ENCODE results near the gene BACE2.

BACE2 gene

DNA sequence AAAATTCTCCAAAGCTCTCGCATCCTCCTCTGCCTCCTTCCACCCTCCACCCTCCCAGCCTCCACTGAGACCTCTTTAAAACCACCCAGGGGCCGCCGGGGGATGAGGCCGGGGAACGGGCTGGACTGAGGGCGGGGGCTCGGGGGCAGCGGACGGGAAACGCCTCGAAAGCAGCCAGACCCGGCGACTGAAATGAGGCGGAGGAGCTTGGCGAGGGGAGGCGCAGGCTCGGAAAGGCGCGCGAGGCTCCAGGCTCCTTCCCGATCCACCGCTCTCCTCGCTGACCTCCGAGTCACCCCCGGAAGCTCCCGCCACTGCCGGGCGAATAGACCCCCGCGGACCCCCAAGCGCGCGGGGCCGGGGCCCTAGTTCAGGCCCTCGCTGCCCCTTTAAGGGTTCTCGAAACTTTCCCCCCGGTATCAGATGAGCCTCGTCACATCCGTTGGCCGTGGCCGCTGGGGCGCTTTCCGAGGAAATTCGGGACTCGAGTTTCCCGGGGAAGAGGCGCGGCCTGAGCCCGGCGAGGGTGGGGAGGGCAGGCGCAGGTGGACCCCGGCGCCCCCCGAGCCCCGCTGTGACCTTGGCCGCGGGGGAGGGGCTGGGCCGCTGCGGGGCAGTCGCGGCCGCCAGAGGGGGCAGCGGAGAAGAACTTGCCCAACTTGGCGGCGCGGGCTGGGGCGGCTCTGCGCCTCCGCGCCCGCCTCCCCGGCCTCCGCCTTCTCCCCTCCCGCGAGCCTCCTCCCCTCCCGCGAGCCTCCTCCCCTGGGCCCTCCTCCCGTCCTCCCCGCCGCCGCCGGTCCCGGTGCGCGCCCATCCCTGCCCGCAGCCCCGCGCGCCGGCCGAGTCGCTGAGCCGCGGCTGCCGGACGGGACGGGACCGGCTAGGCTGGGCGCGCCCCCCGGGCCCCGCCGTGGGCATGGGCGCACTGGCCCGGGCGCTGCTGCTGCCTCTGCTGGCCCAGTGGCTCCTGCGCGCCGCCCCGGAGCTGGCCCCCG is at the start of gene BACE2:
Gene BACE2 (plus strand): TSS at position 813 of the 995 bp plus-strand sequence. CDS start 104 bp downstream, at position 917.
- FAIRE-seq (no peak), DNase-seq (ENCODE audit: insufficient read length, low spot score) (no peak)
- peak; percentile 16 for TF ChIP-seq CTCF (IDR thresholded peaks at IDR 0.05; ENCODE audit: insufficient read depth, missing control alignments)

- FAIRE-seq (no peak), DNase-seq (ENCODE audit: insufficient read length, low spot score) (no peak)
- no peak for TF ChIP-seq CTCF (IDR thresholded peaks at IDR 0.05; ENCODE audit: insufficient read depth, missing control alignments)
Observed at GRCh38 chr21:41119901-41120300, 48.1 kb upstream of the BACE2 start.

DNA sequence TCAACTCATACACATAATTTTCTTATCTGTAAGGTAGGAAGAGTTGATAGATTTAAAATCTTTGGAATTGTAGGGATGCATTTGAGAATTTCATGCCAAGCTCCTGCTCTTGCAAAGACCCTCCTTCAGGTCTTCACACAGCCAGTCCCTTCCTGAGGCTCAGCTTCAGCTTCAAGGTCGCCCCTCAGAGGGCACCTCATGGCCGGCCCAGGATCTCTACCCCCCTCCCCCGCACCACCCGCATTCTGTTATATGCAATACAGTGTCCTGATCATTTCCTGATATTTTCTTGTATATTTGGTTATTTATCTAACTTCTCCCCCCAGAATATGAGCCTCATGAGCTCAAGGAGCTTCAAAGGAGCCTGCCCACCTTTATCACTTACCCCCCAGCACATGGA is 47.0 kb upstream of the BACE2 start:
- no peak for FAIRE-seq
- TF ChIP-seq CTCF (IDR thresholded peaks at IDR 0.05; ENCODE audit: insufficient read depth, missing control alignments): no peak

DNA sequence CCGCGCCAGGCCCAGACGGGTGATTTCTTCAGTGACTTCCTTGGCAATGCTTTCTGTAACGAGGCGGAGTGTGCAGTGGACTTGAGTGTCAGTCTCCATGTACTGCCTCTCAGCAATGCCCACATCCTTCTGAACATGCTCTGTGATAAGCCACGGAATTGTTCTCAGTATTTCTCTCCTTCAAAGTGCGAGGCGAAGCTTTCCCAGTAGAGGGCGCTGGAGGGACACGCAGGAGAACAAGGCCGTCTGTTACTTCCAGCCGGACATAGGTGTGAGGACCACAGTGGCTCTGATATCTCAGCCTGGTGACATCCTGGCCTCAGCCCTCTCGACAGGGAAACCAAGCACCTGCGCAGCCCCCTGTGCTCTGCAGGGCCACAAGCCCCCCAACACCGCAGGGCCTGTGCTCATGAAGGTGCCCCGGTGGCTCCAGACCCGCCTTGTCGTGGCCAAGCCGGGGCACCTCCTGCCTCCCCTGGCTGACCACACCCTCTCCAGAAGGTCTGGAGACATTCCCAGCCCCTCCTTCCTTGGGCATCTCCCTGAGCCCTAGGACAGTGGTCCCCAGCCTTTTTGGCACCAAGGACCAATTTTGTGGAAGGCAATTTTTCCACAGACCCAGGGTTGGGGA is 46.1 kb upstream of the BACE2 start:
- peak; percentile 51 for TF ChIP-seq CTCF (IDR thresholded peaks at IDR 0.05; ENCODE audit: insufficient read depth, missing control alignments)
- no peak for FAIRE-seq
- no peak for DNase-seq (ENCODE audit: insufficient read length, low spot score)

More for the DNA sequence above, 47.0 kb upstream of the BACE2 start:
- no peak for DNase-seq (ENCODE audit: insufficient read length, low spot score)

- DNase-seq (ENCODE audit: insufficient read length, low spot score) (no peak), FAIRE-seq (no peak)
- no peak for TF ChIP-seq CTCF (IDR thresholded peaks at IDR 0.05; ENCODE audit: insufficient read depth, missing control alignments)
Observed at GRCh38 chr21:41124641-41125201, 43.2 kb upstream of the BACE2 start.

GRCh38 chr21:41128981-41129380 is 39.0 kb upstream of the BACE2 start:
- FAIRE-seq (no peak), DNase-seq (ENCODE audit: insufficient read length, low spot score) (no peak)
- no peak for TF ChIP-seq CTCF (IDR thresholded peaks at IDR 0.05; ENCODE audit: insufficient read depth, missing control alignments)
